ENCODE data around the gene SKAP1.
A peak's percentile ranks its signal among the peaks of the same experiment; 100 is the strongest.

The SKAP1 gene

GRCh38 chr17:48107137-48108055 is 322.6 kb downstream of the SKAP1 start, which contains the start of gene SNX11:
TSS of gene SNX11 (plus strand) at chr17:48107766. CDS start at chr17:48112044, 4,278 bp downstream.
- TF ChIP-seq CTCF (IDR thresholded peaks at IDR 0.05; ENCODE audit: extremely low read depth, missing control alignments) = peak; percentile 9
- DNase-seq (ENCODE audit: low spot score) = peak; percentile 82

DNA sequence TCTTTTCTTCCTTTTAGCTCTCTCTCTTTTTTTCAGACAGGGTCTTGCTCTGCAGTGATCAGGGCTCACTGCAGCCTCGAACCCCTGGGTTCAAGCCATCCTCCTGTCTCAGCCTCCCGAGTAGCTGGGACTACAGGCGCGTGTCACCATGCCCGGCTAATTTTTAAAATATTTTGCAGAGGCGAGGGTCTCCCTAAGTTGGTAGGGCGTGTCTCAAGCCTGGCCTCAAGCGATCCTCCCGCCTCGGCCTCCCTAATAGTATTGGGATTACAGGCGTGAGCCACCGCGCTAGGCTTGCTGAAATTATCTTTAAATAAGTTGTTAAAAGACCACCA is 323.2 kb downstream of the SKAP1 start:
- no peak for DNase-seq (ENCODE audit: low spot score)
- no peak for TF ChIP-seq CTCF (IDR thresholded peaks at IDR 0.05; ENCODE audit: extremely low read depth, missing control alignments)

- TF ChIP-seq CTCF (IDR thresholded peaks at IDR 0.05; ENCODE audit: extremely low read depth, missing control alignments) = no peak
- DNase-seq (ENCODE audit: low spot score) = no peak
Observed at GRCh38 chr17:48104440-48104839, 325.6 kb downstream of the SKAP1 start.

GRCh38 chr17:48102798-48103715 is 327.0 kb downstream of the SKAP1 start:
- DNase-seq (ENCODE audit: low spot score) = no peak
- TF ChIP-seq CTCF (IDR thresholded peaks at IDR 0.05; ENCODE audit: extremely low read depth, missing control alignments) = no peak

DNA sequence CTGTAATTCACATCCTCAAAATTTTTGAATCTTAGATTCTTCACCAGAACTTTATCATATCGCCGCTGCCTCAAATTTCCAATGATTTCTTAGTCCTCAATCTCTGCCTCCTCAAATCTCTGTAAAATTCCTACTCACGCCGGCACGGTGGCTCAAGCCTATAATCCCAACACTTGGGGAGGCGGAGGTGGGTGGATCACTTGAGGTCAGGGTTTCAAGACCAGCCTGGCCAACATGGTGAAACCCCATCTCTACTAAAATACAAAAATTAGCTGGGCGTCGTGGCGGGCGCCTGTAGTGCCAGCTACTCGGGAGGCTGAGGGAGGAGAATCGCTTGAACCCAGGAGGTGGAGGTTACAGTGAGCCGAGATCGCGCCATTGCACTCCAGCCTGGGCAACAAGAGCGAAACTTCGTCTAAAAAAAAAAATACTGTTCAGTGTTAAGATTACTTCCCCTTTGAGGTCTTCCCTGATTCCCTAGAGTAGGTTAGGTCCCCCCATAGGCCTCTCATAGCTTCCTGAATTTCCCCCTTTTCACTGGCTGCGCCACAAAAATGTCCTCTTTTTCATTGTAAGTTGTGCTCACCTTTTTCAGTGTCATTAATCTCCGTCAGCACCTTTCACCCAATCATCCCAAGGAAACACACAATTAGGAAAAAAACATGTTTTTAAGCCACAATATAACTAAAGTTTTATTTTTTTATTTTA is 327.8 kb downstream of the SKAP1 start:
- TF ChIP-seq CTCF (IDR thresholded peaks at IDR 0.05; ENCODE audit: extremely low read depth, missing control alignments) = no peak
- no peak for DNase-seq (ENCODE audit: low spot score)

DNA sequence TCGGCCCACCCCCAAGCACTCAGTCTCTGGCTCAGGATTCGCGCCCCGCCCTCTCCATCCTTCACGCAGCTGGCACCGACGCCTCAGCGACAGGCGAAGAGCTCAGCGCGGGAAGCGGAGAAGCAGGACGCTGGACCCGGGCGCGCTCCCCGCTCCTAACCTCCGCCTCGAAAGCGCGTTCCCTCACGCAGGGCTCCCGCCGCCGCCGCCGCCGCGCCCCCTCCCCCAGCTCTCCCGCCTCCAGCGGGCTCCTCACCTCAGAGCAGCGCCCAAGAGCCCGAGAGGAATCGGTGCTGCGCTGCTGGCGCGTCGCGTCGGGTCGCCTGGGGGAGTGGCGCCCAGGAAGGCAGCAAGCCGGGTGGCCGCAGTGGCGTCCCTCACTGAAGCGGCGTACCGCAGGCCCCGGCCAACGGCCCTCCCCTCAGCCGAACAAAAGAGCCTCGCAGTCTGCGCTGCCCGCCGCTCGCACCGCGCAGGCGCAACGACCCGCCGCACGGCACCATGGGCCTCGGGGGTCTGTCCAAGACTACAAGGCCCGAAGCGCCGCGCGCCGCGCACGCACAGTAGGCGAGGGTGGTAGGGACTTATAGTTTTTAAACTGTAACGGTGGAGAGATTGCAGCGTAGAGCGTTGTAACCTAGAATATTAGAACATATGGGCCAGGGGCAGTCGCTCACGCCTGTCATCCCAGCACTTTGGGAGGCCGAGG is 328.8 kb downstream of the SKAP1 start, which contains the start of gene CBX1:
Gene CBX1, minus strand, starts transcription at position 467 of the 709 bp plus-strand sequence. CDS start 24,474 bp downstream, outside the sequence.
- no peak for TF ChIP-seq CTCF (IDR thresholded peaks at IDR 0.05; ENCODE audit: extremely low read depth, missing control alignments)
- peak; percentile 94 for DNase-seq (ENCODE audit: low spot score)

Data from GM20000 (cell line).